WTC11 (cell line): ENCODE measurements around the gene OPTN. TPM values are rescaled to one million over a fixed set of nuclear protein-coding genes. Genes with fewer than 3 reads are reported as not detected.

ENCODE experiments used
- ATAC-seq: fragments of 200-7000 bp; cut with Tn5 transposase; 2 replicates; pipeline ENCODE4 v1.10.0; 2021; ENCODE audit warnings: mild to moderate bottlenecking, moderate library complexity
- CTCF ChIA-PET: fragments of 300-600 bp; sonication (Branson Sonifier 250); formaldehyde crosslinking; loops from one replicate; lab custom pipeline; 2021; ENCODE audit warnings: antibody characterized with exemption; lab: Charles Lee
- POLR2A ChIA-PET: fragments of 350-600 bp; sonication (Branson Sonifier 250); formaldehyde crosslinking; loops from one replicate; lab custom pipeline; 2021; ENCODE audit warnings: antibody characterized with exemption; lab: Charles Lee
- DNase-seq: peaks from one replicate; pipeline ENCODE4 v3.0.0; 2021; ENCODE audit warnings: low spot score
- H3K27ac Mint-ChIP-seq: 2 replicates; pipeline ENCODE4 v1.8.0; 2021; ENCODE audit warnings: mixed read lengths
- H3K27me3 Mint-ChIP-seq: 2 replicates; pipeline ENCODE4 v1.8.0; 2021; ENCODE audit warnings: low read depth, mild to moderate bottlenecking, moderate library complexity, mixed read lengths
- H3K36me3 Mint-ChIP-seq: 2 replicates; pipeline ENCODE4 v1.8.0; 2021; ENCODE audit warnings: mixed read lengths
- H3K4me1 Mint-ChIP-seq: 2 replicates; pipeline ENCODE4 v1.8.0; 2022; ENCODE audit warnings: mixed read lengths
- H3K4me3 Mint-ChIP-seq: 2 replicates; pipeline ENCODE4 v1.8.0; 2021; ENCODE audit warnings: mild to moderate bottlenecking, moderate library complexity, mixed read lengths
- H3K9me3 Mint-ChIP-seq: 2 replicates; pipeline ENCODE4 v1.8.0; 2021; ENCODE audit warnings: mixed read lengths
- CBFB ChIP-seq: sonication (generic); formaldehyde crosslinking; IDR thresholded peaks from 2 replicates; pipeline ENCODE4 v1.8.1; 2022; ENCODE audit warnings: mild to moderate bottlenecking, low read depth, missing genetic modification reagents
- CREB1 ChIP-seq: sonication (generic); formaldehyde crosslinking; IDR thresholded peaks from 2 replicates; pipeline ENCODE4 v1.8.0; 2023; ENCODE audit warnings: mild to moderate bottlenecking, missing genetic modification reagents
- ESRRA ChIP-seq: sonication (generic); formaldehyde crosslinking; IDR thresholded peaks from 2 replicates; pipeline ENCODE4 v1.8.1; 2022; ENCODE audit warnings: mild to moderate bottlenecking, missing genetic modification reagents, borderline replicate concordance
- MYBL2 ChIP-seq: sonication (generic); formaldehyde crosslinking; IDR thresholded peaks from 2 replicates; pipeline ENCODE4 v1.8.1; 2023; ENCODE audit warnings: mild to moderate bottlenecking, moderate library complexity, missing genetic modification reagents
- SMAD4 ChIP-seq: sonication (generic); formaldehyde crosslinking; IDR thresholded peaks from 2 replicates; pipeline ENCODE4 v1.8.0; 2022; ENCODE audit warnings: mild to moderate bottlenecking, missing genetic modification reagents
- TEAD1 ChIP-seq: sonication (generic); formaldehyde crosslinking; IDR thresholded peaks from 2 replicates; pipeline ENCODE4 v1.8.0; 2022; ENCODE audit warnings: mild to moderate bottlenecking, missing genetic modification reagents
- ZNF219 ChIP-seq: sonication (generic); formaldehyde crosslinking; IDR thresholded peaks from 2 replicates; pipeline ENCODE4 v1.8.0; 2023; ENCODE audit warnings: missing genetic modification reagents, mild to moderate bottlenecking, borderline replicate concordance
- ZNF396 ChIP-seq: fragments of 250-450 bp; sonication (Bioruptor Pico); IDR thresholded peaks from 2 replicates; pipeline ENCODE4 v1.8.0; 2021; ENCODE audit warnings: mild to moderate bottlenecking, moderate library complexity, borderline replicate concordance
- ZNF425 ChIP-seq: fragments of 250-450 bp; sonication (Bioruptor Pico); conservative IDR thresholded peaks from 2 replicates; pipeline ENCODE4 v1.9.0; 2021; ENCODE audit warnings: mild to moderate bottlenecking
- ZNF512 ChIP-seq: sonication (generic); formaldehyde crosslinking; IDR thresholded peaks from 2 replicates; pipeline ENCODE4 v1.8.1; 2022; ENCODE audit warnings: missing genetic modification reagents, borderline replicate concordance
- total RNA-seq: library from RNA; stranded (reverse); gene quantifications from 3 replicates; pipeline ENCODE4 v1.2.3, GENCODE V29; 2021
- TF ChIP-seq, protein P1 (sequence below): sonication (generic); formaldehyde crosslinking; IDR thresholded peaks from 2 replicates; pipeline ENCODE4 v1.8.1; 2022; ENCODE audit warnings: mild to moderate bottlenecking, moderate library complexity, missing genetic modification reagents
- TF ChIP-seq, protein P2 (sequence below): sonication (generic); formaldehyde crosslinking; IDR thresholded peaks from 2 replicates; pipeline ENCODE4 v1.8.0; 2022; ENCODE audit warnings: mild to moderate bottlenecking, missing genetic modification reagents
- TF ChIP-seq, protein P3 (sequence below): fragments of 250-450 bp; sonication (Bioruptor Pico); IDR thresholded peaks from 2 replicates; pipeline ENCODE4 v1.9.0; 2021; ENCODE audit warnings: mild to moderate bottlenecking
- TF ChIP-seq, protein P4 (sequence below): fragments of 250-450 bp; sonication (Bioruptor Pico); IDR thresholded peaks from 2 replicates; pipeline ENCODE4 v2.1.2; 2022; ENCODE audit warnings: mild to moderate bottlenecking, moderate library complexity

OPTN gene
- total RNA-seq, 1 experiment from 2014 or later = 44.3 TPM

DNA sequence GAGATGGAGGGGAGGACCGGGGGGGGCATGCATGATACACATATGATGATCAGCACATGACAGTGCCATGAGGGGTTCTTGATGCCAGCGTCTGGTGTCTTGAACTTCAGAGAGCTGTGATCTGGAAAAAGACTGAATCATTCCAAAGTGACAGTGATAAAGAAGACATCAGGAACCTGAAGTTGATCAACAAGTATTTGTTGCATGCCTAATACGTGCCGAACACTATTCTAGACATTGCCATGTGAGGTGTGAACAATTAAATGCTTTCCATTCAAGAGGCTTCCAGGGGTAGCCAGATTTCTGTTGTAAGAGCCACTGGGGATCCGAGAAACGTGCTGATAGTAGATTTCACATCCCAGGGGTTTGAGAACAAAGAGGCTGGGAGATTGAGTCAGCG is 67.6 kb downstream of the OPTN start (continued):
- TF ChIP-seq ZNF425 (CRISPR knock-in tag) = no peak
- TF ChIP-seq, protein P1, sequence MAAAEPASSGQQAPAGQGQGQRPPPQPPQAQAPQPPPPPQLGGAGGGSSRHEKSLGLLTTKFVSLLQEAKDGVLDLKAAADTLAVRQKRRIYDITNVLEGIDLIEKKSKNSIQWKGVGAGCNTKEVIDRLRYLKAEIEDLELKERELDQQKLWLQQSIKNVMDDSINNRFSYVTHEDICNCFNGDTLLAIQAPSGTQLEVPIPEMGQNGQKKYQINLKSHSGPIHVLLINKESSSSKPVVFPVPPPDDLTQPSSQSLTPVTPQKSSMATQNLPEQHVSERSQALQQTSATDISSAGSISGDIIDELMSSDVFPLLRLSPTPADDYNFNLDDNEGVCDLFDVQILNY (CRISPR knock-in tag) = no peak
- TF ChIP-seq ZNF396 (CRISPR knock-in tag) = no peak
- TF ChIP-seq CBFB = no peak
- no peak for TF ChIP-seq ZNF219
- TF ChIP-seq, protein P2, sequence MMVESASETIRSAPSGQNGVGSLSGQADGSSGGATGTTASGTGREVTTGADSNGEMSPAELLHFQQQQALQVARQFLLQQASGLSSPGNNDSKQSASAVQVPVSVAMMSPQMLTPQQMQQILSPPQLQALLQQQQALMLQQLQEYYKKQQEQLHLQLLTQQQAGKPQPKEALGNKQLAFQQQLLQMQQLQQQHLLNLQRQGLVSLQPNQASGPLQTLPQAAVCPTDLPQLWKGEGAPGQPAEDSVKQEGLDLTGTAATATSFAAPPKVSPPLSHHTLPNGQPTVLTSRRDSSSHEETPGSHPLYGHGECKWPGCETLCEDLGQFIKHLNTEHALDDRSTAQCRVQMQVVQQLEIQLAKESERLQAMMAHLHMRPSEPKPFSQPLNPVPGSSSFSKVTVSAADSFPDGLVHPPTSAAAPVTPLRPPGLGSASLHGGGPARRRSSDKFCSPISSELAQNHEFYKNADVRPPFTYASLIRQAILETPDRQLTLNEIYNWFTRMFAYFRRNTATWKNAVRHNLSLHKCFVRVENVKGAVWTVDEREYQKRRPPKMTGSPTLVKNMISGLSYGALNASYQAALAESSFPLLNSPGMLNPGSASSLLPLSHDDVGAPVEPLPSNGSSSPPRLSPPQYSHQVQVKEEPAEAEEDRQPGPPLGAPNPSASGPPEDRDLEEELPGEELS (CRISPR knock-in tag) = no peak
- TF ChIP-seq CREB1 (CRISPR knock-in tag) = no peak
- no peak for TF ChIP-seq ESRRA
- TF ChIP-seq, all 79 proteins: peak for 0

- ATAC-seq (no peak), DNase-seq (no peak)
- Mint-ChIP-seq H3K4me3 (no peak overlapping the region), H3K27me3 (no peaks in the 10 kb centered on the region; the same call in 1 of the 2 replicates), H3K4me1 (no peaks in the 10 kb centered on the region), H3K27ac (no peak overlapping the region), H3K9me3 (no peaks in the 10 kb centered on the region), H3K36me3 (peaks cover 62% of the 10 kb centered on the region)
- ChIA-PET POLR2A (no interaction called here), CTCF (interaction anchor here (0.9 to 2.3 kb wide), 2 partner anchors 37 to 133 kb away, joined by 3 to 5 read pairs; no protein-coding TSS in a partner anchor)
- TF ChIP-seq MYBL2 (CRISPR knock-in tag) = no peak
- no peak for TF ChIP-seq ZNF512 (CRISPR knock-in tag)
Observed at GRCh38 chr10:13168781-13169180, 68.8 kb downstream of the OPTN start.

DNA sequence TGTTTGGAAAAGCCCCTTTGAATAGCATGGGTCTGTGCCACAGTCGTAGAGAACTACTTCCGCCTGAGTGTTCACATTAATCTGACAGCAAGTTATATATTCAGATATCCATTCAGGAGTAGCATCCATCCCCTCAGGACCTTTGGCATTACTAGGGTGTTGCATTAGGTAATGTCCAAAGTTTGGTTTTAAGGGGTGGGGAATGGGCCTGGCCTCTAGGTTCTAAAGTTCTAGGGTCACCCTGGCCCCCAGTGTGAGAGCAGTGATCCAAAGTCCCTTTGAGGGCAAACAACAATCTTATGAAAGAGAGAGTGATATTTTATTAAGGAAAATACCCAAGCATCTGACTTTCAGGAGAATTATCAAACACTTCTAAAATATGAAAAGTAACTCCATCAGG is 73.7 kb downstream of the OPTN start:
- H3K4me3 Mint-ChIP-seq = no peak overlapping the region
- H3K27me3 Mint-ChIP-seq = no peaks in the 10 kb centered on the region
- no peaks in the 10 kb centered on the region for H3K9me3 Mint-ChIP-seq
- ATAC-seq (no peak), DNase-seq (no peak)
- TF ChIP-seq, protein P3, sequence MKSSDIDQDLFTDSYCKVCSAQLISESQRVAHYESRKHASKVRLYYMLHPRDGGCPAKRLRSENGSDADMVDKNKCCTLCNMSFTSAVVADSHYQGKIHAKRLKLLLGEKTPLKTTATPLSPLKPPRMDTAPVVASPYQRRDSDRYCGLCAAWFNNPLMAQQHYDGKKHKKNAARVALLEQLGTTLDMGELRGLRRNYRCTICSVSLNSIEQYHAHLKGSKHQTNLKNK (CRISPR knock-in tag) = no peak
- TF ChIP-seq SMAD4 (CRISPR knock-in tag) (no peak), TEAD1 (CRISPR knock-in tag) (no peak)
- TF ChIP-seq, protein P4, sequence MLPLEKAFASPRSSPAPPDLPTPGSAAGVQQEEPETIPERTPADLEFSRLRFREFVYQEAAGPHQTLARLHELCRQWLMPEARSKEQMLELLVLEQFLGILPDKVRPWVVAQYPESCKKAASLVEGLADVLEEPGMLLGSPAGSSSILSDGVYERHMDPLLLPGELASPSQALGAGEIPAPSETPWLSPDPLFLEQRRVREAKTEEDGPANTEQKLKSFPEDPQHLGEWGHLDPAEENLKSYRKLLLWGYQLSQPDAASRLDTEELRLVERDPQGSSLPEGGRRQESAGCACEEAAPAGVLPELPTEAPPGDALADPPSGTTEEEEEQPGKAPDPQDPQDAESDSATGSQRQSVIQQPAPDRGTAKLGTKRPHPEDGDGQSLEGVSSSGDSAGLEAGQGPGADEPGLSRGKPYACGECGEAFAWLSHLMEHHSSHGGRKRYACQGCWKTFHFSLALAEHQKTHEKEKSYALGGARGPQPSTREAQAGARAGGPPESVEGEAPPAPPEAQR (CRISPR knock-in tag) = no peak
- H3K4me1 Mint-ChIP-seq = no peaks in the 10 kb centered on the region
- H3K36me3 Mint-ChIP-seq = peaks cover 69% of the 10 kb centered on the region
- POLR2A ChIA-PET = no interaction called here
- CTCF ChIA-PET = interaction anchor here (0.7 kb wide), 1 partner anchor 64 kb away, joined by 3 read pairs; no protein-coding TSS in a partner anchor
- no peak overlapping the region for H3K27ac Mint-ChIP-seq
